Stomach (tissue), 9 donors: ENCODE measurements around the gene ZC3H10. TPM values are rescaled to one million over a fixed set of nuclear protein-coding genes. Genes with fewer than 3 reads are reported as not detected.

ENCODE experiments used
- DNase-seq, 2 donors: peaks; one replicate each; pipeline versions ENCODE4 v3.0.0 to v3.0.0-alpha.2; 2013 to 2019
- H3K27ac ChIP-seq, 5 donors: fragments of 200-600 bp in 4 of 5; sonication (generic) in 4 of 5; one replicate each; pipeline ENCODE4 v1.5.1; 2013 to 2019; ENCODE audit warnings: mild to moderate bottlenecking in 1 of 5, moderate library complexity in 1 of 5
- H3K27me3 ChIP-seq, 3 donors: fragments of 200-600 bp; sonication (generic); one replicate each; pipeline ENCODE4 v1.5.1; 2017 to 2019; ENCODE audit warnings: mixed run types in 1 of 3
- H3K36me3 ChIP-seq, 4 donors: fragments of 200-600 bp; sonication (generic); 1 replicate in 3 of 4; 2 replicates in 1 of 4; pipeline ENCODE4 v1.5.1; 2016 to 2019
- H3K4me1 ChIP-seq, 4 donors: fragments of 200-600 bp; sonication (generic); one replicate each; pipeline ENCODE4 v1.5.1; 2016 to 2019
- H3K4me3 ChIP-seq, 4 donors: fragments of 200-600 bp; sonication (generic) in 3 of 4; one replicate each; pipeline ENCODE4 v1.5.1; 2016 to 2019; ENCODE audit warnings: mild to moderate bottlenecking in 1 of 4
- H3K9me3 ChIP-seq, 4 donors: fragments of 200-600 bp; sonication (generic); one replicate each; pipeline ENCODE4 v1.5.1; 2016 to 2019
- EP300 ChIP-seq: sonication (generic); formaldehyde crosslinking; IDR thresholded peaks from one replicate; pipeline ENCODE4 v1.6.1; 2017; ENCODE audit warnings: antibody characterized with exemption
- POLR2A ChIP-seq, 4 donors: fragments of 450-650 bp; IDR thresholded peaks; one replicate each; pipeline ENCODE4 v1.6.1; 2016; ENCODE audit warnings: antibody characterized with exemption in 4 of 4, control low read depth in 2 of 4, mild to moderate bottlenecking in 1 of 4, moderate library complexity in 1 of 4
- POLR2AphosphoS5 ChIP-seq, 3 donors: sonication (generic); formaldehyde crosslinking; IDR thresholded peaks; one replicate each; pipeline ENCODE4 v1.6.1; 2016; ENCODE audit warnings: antibody characterized with exemption in 3 of 3
- WGBS, 5 donors: extraction: QIAGEN DNeasy Blood & Tissue Kit in 3 of 5; methylation state at CpG; one replicate each; pipeline versions ENCODE4 v1.1.5 to v1.1.7; 2013 to 2018; 5-methylcytosine and 5-hydroxymethylcytosine counted together
- intact Hi-C: fragments of 100-400 bp; cut with DNase I; formaldehyde crosslinking; loops from one replicate; pipeline ENCODE4 v1.15.1; 2023; ENCODE audit warnings: low total_unique reads
- polyA plus RNA-seq, 3 donors: library from polyadenylated mRNA; stranded (reverse); fragments of 200-250 nt; gene quantifications; one replicate each; pipeline ENCODE4 v1.2.3, GENCODE V29; 2013
- total RNA-seq, 5 donors: library from RNA; depleted of rRNA; stranded (reverse); fragments of >200 nt; gene quantifications; one replicate each; pipeline versions ENCODE4 v1.1.0 to v1.2.3, GENCODE V29; 2014 to 2016
- TF ChIP-seq, protein P1 (sequence below), 7 experiments: fragments of 450-650 bp in 4 of 7; fragments of 200-600 bp in 3 of 7; sonication (generic) in 3 of 7; IDR thresholded peaks; one replicate each; pipeline ENCODE4 v1.5.1; 2016 to 2019; ENCODE audit warnings: antibody characterized with exemption in 7 of 7, control low read depth in 2 of 7, mild to moderate bottlenecking in 1 of 7
- donor health status: healthy with polysubstance abuse.
- donor health status: Bipolar disorder and iron deficiency.
- donor health status: healthy.

The ZC3H10 gene
- total and polyA plus RNA-seq, 8 donors, result under 0.01 to 5.8 (median 2.0) TPM

DNA sequence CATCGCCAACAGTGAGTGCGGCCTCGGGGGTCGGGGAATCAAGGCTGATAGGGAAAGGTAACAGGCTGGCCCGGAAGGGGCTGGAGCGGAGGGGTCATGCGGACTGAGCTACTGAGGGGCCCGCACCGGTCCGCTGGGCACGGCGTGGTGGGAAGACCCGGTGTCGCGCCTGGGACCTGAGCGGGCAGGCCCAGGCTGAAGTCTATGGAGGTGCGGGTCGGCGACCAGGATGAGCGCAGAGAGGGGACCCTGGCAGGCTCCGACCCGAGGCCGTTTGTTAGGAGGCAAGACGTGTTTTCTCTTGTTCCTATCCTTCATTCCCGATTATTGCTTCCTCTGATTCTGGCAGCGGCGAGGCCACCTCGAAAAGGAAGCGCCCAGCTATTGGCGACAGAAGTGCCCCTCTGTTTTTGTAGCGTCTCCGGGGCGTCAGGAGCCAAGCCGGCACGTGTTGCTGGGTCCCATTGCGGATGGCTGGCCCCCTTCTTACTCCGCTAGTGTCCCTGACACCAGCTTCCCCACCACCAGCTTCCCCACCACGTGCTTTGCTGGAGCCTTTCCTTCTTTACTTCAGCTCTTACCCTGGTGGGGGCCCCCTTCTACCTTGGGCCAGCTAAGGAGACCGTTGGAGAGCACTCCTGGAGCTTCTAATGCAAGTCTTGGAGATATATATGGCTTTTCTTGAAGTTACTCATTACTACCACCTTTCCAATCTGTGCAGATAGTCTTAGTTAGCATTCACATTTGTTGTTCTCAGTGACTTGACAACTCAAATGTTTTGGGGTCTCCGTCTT, 13.1 kb upstream of the ZC3H10 start:
- peak; percentile 34 to 53 for DNase-seq
- intact Hi-C loops, result no loop called here
- H3K9me3 ChIP-seq, result no peaks in the 10 kb centered on the region
- TF ChIP-seq, protein P1, sequence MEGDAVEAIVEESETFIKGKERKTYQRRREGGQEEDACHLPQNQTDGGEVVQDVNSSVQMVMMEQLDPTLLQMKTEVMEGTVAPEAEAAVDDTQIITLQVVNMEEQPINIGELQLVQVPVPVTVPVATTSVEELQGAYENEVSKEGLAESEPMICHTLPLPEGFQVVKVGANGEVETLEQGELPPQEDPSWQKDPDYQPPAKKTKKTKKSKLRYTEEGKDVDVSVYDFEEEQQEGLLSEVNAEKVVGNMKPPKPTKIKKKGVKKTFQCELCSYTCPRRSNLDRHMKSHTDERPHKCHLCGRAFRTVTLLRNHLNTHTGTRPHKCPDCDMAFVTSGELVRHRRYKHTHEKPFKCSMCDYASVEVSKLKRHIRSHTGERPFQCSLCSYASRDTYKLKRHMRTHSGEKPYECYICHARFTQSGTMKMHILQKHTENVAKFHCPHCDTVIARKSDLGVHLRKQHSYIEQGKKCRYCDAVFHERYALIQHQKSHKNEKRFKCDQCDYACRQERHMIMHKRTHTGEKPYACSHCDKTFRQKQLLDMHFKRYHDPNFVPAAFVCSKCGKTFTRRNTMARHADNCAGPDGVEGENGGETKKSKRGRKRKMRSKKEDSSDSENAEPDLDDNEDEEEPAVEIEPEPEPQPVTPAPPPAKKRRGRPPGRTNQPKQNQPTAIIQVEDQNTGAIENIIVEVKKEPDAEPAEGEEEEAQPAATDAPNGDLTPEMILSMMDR (IDR thresholded peaks at IDR 0.05), result no peak
- TF ChIP-seq POLR2A (IDR thresholded peaks at IDR 0.05), result no peak
- TF ChIP-seq EP300, result no peak
- TF ChIP-seq POLR2AphosphoS5 (IDR thresholded peaks at IDR 0.05), result no peak
- H3K4me3 ChIP-seq, result peak overlapping the region; percentile 66 to 96 (median 78)
- H3K36me3 ChIP-seq, result peaks cover 49 to 62% (median 56%) of the 10 kb centered on the region in 4 donors
- no peaks in the 10 kb centered on the region for H3K27me3 ChIP-seq
- H3K4me1 ChIP-seq, result peaks cover 11 to 50% (median 32%) of the 10 kb centered on the region in 4 donors
- WGBS, 5 donors, result 0 to 1% (median 1%) methylated on average over 34 to 40 of the region's 40 CpGs
- peak overlapping the region; percentile 88 to 90 (median 89) for H3K27ac ChIP-seq

DNA sequence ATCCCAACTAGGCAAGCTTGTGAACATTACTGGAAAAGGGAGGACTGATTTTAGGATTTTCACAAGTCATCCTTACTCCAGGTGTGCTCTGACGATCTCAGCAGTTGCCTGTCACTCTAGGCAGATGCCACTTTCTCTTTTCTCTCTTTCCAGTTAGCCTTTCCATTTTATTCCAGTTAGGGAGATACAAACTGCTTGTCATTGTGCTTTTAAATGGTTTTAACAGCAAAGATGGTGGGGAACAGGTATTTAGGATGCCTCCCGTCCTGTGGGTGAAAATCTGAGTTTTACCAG, 12.5 kb upstream of the ZC3H10 start:
- H3K36me3 ChIP-seq, result peaks cover 49 to 62% (median 57%) of the 10 kb centered on the region in 4 donors

DNA sequence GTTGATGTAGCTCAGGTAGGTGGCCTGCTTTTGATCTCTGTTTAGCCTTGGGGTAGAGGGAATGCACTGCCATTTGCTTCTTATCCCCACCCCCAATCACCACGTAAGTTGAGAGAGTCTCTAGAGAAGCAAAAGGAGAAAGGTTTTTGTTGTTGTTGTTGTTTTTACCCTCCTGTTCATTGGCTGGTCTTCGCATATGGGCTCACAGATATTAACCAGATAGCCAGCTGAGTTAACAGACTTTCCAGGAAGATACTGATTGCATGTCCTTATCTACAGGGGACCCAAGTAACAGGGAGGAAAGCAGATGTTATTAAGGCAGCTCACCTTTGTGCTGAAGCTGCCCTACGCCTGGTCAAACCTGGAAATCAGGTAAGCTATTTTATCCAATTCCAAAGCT, 10.8 kb upstream of the ZC3H10 start:
- no peak for DNase-seq
- peaks cover 57 to 62% (median 58%) of the 10 kb centered on the region in 4 donors for H3K36me3 ChIP-seq
- no peaks in the 10 kb centered on the region for H3K9me3 ChIP-seq
- intact Hi-C loops, result no loop called here
- no peaks in the 10 kb centered on the region for H3K27me3 ChIP-seq
- WGBS, 5 donors, result 85 to 93% (median 89%) methylated on average over 3 of the region's 3 CpGs
- TF ChIP-seq EP300 (no peak), POLR2AphosphoS5 (IDR thresholded peaks at IDR 0.05) (no peak), POLR2A (IDR thresholded peaks at IDR 0.05) (no peak)
- TF ChIP-seq, protein P1 (IDR thresholded peaks at IDR 0.05), result no peak
- no peak overlapping the region for H3K4me3 ChIP-seq
- peaks cover 11 to 42% (median 32%) of the 10 kb centered on the region in 4 donors for H3K4me1 ChIP-seq
- H3K27ac ChIP-seq, result no peak overlapping the region

More for the DNA sequence above, 12.5 kb upstream of the ZC3H10 start:
- WGBS, 5 donors, result 15 to 27% (median 20%) methylated on average over 2 of the region's 2 CpGs
- H3K4me3 ChIP-seq, result peak overlapping the region; percentile 66 to 96 (median 78)
- intact Hi-C loops, result no loop called here
- no peak for DNase-seq
- peaks cover 11 to 50% (median 32%) of the 10 kb centered on the region in 4 donors for H3K4me1 ChIP-seq
- no peaks in the 10 kb centered on the region for H3K9me3 ChIP-seq
- H3K27me3 ChIP-seq, result no peaks in the 10 kb centered on the region
- peak overlapping the region in 2 of 5 donors; percentile 88 to 90 for H3K27ac ChIP-seq
- TF ChIP-seq POLR2A (IDR thresholded peaks at IDR 0.05), result no peak
- no peak for TF ChIP-seq POLR2AphosphoS5 (IDR thresholded peaks at IDR 0.05)

DNA sequence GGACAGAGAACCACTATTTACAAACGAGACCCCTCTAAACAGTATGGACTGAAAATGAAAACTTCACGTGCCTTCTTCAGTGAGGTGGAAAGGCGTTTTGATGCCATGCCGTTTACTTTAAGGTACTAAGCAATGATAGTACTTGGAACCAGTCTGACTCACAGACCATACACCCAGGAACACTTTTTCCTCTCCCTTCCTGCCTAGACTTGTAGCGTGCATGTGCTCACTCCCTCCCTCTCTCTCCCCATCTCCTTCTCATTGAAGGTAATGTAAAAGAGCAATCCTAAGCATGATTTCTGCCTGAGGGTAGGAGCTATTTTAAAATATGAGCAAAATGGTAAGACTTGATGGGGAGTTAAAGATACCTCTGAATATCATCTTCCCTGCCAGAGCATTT, 7.5 kb upstream of the ZC3H10 start:
- H3K4me3 ChIP-seq, result no peak overlapping the region
- H3K36me3 ChIP-seq, result peaks cover 69 to 79% (median 76%) of the 10 kb centered on the region in 4 donors
- H3K9me3 ChIP-seq, result no peaks in the 10 kb centered on the region
- no peaks in the 10 kb centered on the region for H3K27me3 ChIP-seq
- 87 to 94% (median 93%) methylated on average over 5 of the region's 5 CpGs for WGBS, 5 donors
- peaks cover 7 to 36% (median 18%) of the 10 kb centered on the region in 4 donors for H3K4me1 ChIP-seq
- H3K27ac ChIP-seq, result no peak overlapping the region
- intact Hi-C loops, result no loop called here
- no peak for DNase-seq
- TF ChIP-seq, protein P1 (IDR thresholded peaks at IDR 0.05), result no peak
- no peak for TF ChIP-seq POLR2AphosphoS5 (IDR thresholded peaks at IDR 0.05)
- TF ChIP-seq POLR2A (IDR thresholded peaks at IDR 0.05), result no peak
- TF ChIP-seq EP300, result no peak

DNA sequence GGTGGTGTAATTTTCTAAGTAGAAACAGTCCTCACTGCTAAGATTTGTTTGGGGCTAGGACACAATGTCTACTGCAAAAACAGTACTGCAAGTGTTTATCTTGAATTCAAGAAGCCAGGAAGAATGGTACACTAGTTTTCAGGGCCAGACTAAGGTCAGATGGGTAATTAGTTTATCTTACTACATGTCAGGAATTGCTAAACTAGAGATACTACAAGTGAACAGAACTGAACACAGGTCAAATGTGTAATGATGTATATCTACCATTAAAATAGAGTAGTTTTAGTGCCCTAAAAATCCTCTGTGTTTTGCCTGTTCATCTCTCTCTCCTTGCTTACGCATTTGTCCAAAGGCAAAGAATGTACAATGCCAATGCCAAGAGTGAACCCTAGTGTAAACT, 4.0 kb upstream of the ZC3H10 start:
- TF ChIP-seq POLR2AphosphoS5 (IDR thresholded peaks at IDR 0.05) (no peak), POLR2A (IDR thresholded peaks at IDR 0.05) (no peak), EP300 (no peak)
- TF ChIP-seq, protein P1 (IDR thresholded peaks at IDR 0.05), result no peak
- Histone ChIP-seq H3K27ac (peak overlapping the region in 2 of 5 donors; percentile 95 to 96), H3K36me3 (peaks cover 43 to 51% (median 49%) of the 10 kb centered on the region in 4 donors), H3K9me3 (no peaks in the 10 kb centered on the region), H3K4me3 (no peak overlapping the region), H3K4me1 (peaks cover 6 to 22% (median 17%) of the 10 kb centered on the region in 4 donors), H3K27me3 (no peaks in the 10 kb centered on the region)
- DNase-seq, result no peak
- intact Hi-C loops, result no loop called here
- WGBS, 5 donors, result 38 to 88% (median 79%) methylated on average over 1 of the region's 1 CpG
